Right hindlimb (tissue), 1 donor: ENCODE data around the gene HOXA7.

Source experiments
- DNase-seq: peaks from one replicate; pipeline ENCODE4 v3.0.0-alpha.2; 2018

Gene HOXA7

DNA sequence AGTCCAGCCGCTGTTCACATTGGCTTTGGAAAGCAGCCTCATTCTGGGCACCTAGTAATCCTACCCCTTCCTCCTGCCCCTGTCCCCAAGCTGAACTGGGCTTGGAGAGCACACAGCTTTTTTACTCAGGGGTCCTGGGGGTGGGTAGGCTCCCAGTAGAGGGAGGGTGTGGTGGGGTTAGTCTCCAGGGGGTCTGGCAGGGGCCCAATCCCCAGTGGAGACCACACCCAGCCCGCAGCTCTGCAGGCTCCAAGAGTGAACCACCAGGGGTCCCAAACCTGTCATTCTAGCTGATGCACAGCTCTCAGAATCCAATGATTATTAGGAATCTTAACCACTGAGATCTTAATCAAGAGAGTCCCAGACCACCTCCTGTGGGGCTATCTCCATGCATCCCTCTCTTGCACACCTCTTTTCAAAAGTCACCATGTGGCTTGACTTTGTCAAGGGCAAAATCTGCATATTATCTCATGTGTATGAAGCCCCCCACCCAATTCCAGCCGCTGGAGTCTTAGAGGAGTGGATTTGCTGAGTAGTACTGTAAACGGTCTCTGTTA lies 25.9 kb upstream of the HOXA7 start:
- DNase-seq = peak; percentile 47

DNA sequence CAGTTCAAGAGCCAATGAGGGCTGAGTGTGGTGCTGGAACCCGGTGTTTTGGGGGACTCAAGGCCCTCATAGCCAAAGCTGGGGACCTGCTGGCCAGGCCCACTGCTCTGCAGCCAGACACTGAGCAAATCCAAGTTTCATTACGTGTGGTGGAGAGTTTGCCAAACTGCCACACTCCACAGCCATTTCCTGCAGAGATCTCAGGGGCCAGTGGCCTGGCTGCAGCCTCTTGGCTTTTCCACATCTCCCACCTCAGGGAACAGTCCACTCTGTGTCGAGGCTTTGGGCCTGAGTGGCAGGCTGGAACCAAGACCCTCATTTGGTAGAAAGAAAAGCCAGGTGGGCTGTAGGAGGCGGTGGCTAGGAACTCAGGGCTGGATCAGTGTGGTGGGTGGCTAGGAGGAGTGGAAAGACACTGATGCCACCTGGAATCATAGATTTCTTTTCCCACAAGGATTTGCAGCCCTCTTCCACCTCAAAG lies 25.4 kb upstream of the HOXA7 start:
- peak; percentile 37 for DNase-seq

DNA sequence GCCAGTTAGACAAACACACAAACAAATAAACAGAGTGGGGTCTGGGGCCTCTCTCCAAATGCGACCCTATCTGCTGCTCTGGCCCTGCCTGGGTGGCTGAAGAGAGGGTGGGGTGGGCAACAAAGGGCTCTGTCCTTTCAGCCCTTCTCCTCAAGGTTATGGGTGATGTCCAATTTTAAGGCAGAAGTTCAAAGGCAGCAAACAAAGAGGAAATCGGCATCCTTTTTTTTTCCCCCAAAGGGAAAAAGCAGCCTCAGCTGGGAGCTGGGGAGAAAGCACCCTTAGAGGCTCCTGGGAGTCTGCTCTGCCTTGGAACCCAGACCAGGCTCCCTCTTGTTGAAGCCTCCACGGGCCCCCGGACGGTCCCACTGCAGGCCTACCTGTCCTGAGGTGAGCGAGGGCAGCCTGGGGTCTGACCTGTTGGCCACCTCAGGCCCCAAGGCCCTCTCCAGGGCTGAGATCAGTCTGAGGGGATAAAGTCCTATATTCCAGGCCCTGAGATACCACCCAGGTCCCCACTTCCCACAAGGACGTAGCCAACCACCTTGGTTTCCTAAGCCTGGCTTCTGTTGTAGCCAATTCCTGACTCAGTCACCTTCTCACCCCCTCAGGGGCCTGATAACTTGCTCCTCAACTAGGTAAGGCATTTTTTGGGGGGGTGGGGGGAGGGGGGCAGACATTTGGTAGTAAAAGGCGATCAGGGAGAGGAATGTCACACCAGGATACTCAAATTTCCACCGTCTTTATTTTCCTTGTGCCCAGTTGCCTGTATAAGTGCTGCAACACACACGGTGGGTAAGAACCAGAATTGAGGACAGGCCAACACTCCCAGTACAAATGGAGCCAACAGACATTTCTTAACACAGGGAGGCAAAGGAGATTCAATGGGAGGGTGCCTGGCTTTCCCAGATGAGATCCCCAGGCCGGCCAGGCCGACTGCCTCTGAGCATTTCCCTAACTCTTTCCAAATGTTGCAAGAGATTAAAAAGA lies 24.3 kb upstream of the HOXA7 start:
- DNase-seq = peak; percentile 37

DNA sequence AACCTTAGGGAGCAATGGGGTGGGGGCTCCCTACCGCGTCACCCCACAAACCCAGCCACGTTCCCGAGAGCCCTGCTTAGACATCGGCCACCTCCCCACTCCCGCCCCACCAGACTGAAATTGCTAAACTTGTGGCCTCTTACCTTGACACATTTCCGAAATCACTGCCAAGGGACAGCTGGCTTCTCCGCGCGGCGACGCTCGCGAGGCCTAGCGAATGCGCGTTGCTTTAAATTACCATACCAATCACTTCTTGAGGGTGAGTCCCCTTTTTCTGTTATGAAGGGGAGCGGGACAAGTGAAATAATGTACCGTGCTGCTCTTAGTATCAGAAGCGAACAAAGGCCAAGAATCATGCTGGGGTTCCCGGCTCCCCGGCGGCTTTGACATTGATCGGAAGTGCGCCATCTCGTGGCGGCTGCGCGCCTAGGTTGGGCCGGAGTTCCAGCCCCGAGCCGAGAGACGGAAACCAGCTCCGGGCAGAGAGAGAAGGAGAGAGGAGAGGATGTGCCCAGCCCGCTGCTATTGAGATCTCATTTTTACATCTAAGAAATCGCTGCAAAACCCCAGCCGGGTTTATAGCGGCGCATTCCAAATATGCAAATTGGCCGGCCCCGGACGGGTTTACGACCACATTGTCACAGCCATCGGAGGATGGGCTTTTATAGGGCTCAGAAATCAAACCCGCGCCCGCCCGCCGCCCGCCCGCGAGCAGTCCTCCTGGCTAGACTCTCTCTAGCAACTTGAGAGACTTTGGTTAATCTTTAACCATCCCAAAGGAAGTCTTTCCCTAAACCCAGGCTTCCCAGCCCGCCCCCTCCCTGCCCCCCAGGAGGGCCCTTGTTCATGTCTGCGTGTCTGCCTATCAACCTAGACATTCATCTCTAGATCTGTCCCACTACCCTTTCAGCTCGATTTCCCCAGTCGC lies 23.3 kb upstream of the HOXA7 start:
- DNase-seq = peak; percentile 92

DNA sequence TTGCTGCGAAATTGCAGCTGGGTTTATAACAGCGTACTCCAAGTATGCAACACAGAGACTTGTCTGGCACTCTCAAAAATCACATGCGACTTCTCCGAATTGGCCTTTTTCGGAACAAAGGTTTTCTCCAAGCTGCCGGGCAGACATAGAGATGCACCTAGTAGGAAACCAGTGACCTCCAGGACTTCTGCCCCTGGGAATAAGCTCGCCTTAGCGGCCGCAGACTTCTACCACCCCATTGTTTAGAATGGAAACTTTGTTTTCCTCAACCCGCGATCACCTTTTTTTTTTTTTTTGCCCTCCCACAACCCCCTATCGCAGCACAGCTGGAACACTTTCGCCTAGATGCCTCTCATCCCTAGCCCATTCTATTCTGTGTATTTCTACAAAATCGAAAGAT lies 22.6 kb upstream of the HOXA7 start:
- peak; percentile 44 for DNase-seq

DNA sequence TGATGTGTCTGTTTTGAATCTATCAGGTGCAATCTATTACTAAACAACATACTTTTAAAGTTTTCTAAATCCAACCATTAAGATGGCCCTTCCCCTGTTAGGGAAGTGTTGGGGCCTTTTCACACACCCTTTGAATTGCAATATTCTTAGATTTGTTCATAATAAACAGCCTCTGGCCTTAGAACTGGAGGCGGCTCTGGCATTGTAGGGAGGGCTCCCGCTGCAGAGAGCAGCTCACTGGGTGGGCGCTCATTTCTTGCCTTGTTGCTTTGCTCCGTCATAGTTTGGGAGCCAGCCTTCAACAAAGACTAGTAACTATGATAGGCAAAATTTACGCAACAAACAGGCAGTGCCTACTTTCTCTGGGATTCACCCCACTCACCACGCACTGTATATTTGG lies 21.9 kb upstream of the HOXA7 start:
- DNase-seq = peak; percentile 52

DNA sequence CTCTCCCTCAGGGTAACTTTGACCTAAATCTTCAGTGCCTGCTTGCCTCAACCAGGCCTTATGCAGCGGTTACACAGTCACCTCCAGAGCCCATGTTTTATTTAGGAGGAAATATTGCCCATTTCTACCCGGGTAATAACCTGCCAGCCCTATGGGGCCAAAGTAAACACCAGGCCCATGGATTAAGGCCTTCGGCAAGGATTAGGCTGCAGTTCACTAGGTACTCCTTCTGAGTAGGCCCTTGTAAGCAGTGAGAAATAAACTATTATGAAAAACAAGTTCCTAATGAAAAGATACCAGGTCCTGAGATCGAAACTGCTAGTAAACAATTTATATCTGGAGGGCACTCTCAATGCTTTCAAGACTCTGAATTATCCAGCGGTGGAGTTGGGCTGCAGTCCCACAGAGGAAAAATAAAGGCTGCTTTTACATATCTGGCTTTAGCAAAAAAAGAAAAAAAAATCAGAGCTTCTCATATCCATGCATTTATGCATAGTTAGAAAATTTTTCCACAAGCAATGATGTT lies 21.4 kb upstream of the HOXA7 start:
- DNase-seq = peak; percentile 47

DNA sequence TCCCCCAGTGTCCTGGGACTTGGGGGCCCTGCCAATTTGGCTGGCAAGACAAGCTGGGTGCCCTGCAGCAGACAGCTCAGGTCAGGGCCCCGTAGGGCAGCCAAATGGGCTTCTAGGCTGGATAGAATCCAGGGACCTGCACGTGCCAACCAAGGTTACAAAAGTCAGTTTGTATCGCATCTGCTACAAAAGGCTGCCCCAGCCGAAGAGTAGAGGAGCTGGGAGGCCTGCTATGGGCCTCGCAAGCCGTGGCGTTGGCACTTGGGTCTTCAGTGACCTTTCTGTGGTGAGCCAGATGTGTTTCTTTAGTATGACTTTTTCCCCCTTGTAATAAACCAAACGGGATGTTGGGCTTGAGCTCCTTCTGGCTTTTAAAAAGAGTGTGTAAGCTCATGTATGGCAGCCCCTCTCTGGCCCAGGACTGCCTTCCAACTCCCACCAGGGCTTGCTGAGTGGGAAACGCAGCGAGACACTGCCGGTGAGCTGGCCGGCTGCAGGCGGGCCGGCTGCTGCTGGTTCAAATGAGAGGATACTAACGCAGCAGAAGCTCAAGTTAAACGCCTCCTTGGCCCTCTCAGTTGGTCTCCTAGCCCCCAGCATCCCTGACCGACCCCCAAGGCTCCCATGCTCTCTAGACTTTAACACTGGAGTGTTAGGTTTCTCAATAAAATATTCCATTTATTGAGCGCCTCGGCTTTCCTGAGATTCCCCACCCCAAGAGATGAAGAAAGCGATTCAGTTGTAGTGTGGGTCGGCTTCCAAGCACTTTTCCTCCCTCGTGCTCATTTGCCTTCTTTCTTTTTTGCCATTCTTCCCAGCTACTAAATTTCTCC lies 20.7 kb upstream of the HOXA7 start:
- DNase-seq = peak; percentile 67

DNA sequence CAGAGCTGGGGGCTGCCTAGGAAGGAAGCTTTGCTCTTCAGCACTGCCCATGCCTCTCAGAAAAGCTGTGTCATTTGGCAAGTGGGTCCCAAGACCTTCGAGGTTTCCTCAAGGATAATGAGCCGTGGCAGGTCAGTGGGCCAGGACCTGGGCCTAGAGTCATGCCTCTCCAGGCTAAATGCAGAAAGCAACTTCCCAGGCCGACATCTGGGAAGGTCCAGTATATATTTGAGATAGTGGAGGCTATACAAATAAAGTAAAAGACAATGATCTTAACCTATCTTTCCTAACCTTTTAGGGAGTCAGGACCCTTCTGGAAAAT lies 20.0 kb upstream of the HOXA7 start:
- DNase-seq = no peak

DNA sequence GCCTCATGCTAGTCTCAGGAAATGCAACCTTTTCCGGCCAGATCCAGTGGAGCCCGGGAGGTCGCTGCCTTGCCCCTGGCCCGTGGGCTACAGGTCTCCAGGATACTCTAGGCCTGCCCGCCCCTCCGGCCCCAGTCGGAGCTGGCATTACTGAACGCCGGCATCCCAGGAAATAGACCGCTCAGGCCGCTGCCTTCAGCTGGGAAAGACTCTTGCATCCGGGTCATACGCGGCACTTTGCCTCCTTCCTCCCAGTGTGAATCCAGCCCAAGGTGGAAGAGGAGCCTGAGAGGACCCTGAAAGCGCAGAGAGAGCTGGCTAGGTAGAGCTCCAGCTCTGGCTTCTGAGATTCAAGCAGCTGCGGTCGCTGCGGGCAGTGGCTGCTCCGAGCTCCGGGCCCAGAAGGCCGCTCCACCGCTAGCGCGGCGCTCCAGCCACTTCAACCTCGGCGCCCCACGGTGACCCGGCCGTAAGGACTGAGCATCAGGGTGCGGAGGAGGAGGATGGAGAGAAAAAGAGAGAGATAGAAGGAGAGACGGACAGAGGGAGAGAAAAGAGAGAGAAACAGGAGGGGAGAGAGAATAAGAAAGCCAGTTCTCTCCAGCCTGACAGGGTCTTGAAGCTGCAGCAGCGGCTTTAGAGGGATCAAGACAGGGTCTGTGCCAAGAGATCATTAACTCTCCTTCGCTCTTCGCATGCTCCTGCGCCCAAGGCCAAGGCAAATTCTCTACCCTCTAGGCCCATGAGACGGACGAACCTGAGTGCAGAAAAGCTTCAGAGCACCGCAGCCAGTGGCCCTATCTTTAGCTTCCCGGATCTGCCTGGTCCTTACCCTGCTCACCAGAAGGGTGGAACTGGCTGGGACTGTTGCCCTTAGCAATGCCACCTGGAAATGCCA lies 19.4 kb upstream of the HOXA7 start:
- peak; percentile 59 for DNase-seq

DNA sequence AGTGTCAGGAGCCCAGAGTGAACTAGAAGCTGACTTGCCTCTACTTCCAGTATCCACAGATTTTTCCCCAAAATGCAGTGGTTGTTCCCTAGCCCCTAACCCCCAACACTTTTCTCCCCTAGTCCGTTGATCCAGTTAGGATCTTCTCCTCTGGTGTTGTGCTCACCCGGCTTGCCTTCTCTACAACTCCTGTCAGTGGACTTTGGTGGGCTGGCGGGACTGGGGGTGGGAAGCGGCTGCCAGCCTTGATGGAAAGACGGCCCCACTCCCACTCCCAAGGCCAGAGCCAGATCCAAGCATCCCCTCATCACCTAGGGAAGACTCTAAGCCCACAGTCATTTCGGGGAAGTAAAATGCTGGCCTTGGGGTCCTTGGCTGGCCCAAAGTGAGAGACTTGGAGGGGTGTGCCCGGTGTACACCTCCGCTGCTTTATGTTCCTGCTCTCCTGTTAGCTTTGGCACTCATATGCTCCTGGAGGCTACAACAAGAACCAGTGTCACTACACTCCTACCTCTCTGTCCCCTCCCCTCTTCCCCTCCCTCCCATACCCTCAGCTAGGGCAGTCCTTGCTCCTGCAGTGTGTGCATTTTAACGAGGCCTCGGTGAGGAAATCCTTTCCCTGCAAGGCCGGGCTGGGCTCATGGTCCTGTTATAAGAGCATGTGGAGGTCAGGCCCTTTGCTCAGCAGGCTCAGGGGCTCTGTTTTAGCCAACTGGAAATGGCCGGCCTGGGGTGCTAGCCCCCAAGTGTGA lies 18.6 kb upstream of the HOXA7 start:
- DNase-seq = peak; percentile 78

DNA sequence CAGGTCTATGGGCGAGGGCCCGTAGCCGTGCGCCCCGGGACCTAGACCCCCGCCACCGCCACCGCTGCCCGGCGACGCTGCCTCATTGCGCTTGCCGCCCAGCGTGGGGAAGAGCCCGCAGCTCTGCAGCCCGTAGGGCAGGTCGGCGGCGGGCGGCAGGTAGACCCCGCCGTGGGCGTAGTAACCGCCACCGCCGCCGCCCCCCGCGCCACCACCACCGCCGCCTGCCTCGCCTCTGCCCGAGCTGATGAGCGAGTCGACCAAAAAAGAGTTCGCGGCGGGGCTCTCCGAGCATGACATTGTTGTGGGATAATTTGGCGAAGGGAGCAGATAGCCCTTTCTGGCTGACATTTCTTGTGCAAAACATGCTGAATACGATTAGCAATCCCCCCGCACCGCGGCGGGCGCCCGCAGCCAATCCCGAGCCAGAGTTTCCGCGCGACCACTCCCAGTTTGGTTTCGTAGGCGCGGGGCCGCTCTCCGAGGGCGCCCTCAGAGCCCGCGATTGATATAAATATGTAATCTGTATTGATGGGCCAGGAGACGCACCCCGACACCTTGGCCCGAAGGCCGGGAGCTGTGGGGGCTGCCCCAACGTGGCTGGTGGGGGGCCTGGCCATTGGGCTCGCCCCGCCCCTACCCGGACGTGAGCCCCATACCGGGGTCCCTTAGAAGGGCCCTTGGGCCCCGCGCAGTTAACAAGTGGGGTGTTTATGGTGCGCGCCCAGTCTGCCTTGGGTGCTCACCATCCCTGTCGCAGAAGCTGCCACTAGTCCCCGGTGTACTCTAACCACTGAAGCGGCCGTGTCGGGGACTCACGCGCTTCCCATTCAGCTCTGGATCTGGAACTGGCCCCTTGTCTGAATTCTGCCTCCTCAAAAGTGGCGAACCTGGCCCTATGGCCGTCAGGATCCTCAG lies 17.7 kb upstream of the HOXA7 start, which contains the start of gene HOXA10:
Gene HOXA10, minus strand, starts transcription at position 365 of the 918 bp plus-strand sequence. Its CDS starts 14 bp downstream, at position 351.
- peak; percentile 91 for DNase-seq

DNA sequence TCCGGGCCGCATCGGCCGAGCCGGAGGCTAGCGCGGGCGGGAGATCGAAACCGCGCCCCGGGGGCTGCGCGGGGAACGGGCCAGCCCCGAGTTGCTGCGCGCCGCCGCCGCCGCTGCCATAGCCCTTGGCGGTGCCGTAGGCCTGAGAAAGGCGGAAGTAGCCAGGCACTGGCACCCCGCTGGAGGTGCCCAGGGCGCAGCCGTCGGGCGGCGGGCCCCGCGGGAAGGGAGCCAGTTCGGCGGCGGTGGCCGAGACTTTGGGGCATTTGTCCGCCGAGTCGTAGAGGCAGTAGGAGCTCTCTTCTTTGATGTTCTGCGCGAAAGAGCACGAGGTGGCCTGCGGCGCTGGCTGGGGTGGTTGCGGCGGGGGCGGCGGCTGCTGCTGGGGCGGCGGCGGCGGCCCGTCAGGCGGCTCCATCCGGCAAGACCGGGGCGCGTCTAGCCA lies 17.1 kb upstream of the HOXA7 start:
- peak; percentile 53 for DNase-seq

DNA sequence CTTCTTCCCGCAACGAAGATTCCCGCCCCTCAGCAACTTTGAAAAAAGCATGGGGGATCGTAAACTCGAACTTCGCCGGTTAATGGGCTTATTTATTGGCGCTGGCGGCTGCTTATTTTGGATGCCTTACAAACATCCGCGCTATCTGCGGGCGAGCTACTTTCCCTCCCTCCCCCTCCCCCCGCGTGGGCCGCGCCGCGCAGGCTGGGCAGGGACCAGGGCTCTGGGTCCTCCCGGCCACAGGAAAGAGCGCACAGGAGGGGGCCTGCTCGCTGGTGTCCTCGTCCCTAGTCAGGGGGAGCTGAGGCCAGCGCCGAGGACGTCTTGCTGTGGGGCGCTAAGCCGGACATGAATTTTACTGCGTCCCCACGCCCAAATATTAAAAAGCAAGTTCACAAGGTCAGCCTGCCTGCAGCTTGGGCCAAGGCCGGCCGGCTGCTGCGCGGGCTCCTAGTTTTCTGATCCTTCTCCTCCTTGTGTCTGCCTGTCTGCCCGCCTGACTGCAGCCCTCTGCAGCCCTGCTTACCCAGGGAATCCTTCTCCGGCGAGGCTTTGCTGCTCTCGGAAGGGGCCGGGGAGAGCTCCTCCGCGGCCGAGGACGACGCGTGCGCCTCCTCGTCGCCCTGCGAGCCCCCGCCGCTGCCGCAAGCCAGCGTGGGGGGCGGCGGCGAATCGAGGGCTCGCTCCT lies 16.5 kb upstream of the HOXA7 start:
- DNase-seq = peak; percentile 89

DNA sequence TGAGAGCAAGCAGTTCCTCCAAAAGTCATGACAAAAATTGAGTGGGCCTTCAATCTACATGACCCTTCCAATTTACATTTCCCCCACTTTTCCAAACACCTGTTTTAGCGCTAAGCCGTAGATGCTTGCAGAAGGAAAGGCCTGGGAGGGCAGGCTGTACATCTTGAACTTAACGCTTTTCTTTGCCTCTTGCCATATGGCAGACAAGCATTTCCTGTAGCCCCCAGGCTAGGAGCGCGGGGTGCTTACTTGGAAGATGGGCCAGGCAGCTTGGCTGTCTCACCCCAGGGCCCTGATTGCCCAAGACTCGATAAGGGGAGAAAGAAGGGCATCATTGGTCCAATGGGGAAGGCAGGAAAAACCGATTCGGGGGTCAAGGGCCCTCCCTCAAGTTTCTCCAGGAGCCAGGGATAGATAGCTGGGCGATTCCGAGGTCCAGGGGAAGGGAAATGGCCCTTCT lies 15.9 kb upstream of the HOXA7 start:
- DNase-seq = no peak

DNA sequence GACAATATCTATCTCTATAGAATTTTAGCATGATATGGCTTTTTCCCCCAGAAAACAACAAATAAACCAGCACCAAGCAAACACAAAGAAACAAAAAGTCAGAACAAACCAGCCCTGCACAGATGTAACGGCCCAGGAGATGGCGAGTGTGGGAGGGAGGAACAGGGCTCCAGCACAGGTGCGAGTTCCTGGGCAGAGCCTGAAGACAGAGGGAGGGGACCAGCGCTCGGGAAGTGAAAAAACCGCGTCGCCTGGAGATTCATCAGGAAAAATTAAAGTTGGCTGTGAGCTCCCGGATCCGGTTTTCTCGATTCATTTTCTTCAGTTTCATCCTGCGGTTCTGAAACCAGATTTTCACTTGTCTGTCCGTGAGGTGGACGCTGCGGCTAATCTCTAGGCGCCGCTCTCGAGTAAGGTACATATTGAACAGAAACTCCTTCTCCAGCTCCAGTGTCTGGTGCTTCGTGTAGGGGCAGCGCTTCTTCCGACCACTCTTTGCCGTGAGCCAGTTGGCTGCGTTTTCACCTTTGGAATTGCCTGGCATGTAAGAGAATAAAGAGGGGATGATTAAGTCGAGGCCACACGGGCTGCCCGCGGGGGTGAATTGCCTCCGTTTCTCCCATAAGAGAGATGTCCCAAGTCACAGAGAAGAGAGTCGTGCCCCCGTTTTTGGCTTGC lies 15.3 kb upstream of the HOXA7 start:
- DNase-seq = peak; percentile 62

DNA sequence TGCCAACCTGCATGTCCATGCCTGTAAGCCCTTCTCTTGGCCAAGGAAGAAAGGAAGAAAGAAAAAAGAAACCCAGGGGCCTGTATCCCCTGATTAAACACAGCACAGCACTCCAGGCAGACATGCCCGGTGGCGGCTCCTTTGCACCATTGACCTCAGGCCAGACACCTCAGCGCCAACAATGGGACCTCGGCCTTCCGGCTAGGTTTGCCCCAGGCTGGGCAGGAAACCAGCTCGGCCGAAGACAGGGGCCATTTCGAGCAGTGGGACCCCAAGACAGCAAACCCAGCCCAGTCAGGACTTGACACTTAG lies 14.8 kb upstream of the HOXA7 start:
- DNase-seq = peak; percentile 57
